CD4-positive, alpha-beta T cell treated with Interleukin-2 at 100 ng/mL for 4 hours (primary cell): Measurements from ENCODE around the gene AQP12A.

ENCODE experiments used
- DNase-seq: peaks from one replicate; pipeline ENCODE4 v3.0.0-alpha.2; 2020; ENCODE audit warnings: low spot score

The AQP12A gene

DNA sequence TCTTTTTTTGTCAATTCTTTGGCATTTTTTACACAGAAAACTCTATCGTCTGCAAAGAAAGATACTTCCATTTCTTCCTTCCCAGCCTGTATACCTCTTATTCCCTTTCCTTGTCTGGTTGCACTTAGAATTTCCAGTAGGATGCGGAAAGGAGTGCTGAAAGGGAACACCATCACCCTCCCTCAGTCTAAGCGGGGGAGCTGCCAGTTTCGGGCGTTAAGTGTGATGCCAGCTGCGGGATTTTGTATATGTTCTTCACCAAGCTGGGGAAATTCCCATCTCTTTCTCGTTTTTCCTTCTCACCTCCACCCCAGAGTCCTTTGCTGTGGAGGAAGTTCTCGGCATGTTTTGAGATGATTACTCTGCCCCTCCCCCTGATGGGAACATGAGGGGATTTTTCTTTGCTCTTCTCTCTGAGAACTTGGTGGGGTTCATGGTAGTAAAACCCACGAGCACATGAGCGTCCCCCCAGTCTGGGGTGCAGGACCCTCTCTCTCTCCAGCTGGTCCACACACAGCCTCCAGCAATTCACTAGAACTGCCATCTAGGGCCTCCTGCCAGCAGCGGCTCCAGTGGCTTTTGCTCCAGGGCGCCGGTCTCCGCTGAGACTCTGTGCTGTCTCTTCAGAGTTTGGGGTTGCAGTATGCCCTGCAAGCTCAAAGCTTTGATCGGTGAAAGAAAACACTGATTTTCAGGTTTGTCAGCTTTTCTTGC lies 15.5 kb downstream of the AQP12A start:
- no peak for DNase-seq

DNA sequence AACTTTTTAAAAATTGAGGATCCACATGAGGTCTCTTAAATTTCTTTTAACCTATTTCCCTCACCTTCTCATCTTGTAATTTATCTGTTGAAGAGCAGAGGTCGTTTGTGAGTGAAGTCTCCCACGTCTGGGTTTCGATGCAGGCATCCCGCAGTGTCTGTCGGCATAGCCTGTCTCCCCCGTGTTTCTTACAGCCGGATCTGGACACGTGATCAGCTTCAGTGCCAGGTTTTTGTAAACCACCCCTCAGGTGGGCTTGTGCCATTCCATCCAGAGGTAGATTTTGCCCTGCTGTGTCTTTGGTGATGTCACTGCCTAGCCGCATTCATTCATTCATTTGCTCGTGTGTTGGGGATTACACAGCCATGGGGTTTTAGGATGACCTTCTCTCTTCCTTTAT lies 16.2 kb downstream of the AQP12A start:
- DNase-seq = no peak

DNA sequence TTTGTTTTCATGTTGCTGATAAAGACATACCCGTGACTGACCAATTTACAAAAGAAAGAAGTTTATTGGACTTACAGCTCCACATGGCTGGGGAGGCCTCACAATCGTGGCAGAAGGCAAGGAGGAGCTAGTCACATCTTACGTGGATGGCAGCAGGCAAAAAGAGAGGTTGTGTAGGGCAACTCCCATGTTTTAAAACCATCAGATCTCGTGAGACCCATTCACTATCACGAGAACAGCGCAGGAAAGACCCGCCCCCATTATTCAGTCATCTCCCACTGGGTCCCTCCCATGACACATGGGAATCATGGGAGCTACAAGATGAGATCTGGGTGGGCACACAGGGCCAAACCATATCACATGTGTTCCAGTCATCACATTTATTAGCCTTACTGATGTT lies 16.8 kb downstream of the AQP12A start:
- no peak for DNase-seq

DNA sequence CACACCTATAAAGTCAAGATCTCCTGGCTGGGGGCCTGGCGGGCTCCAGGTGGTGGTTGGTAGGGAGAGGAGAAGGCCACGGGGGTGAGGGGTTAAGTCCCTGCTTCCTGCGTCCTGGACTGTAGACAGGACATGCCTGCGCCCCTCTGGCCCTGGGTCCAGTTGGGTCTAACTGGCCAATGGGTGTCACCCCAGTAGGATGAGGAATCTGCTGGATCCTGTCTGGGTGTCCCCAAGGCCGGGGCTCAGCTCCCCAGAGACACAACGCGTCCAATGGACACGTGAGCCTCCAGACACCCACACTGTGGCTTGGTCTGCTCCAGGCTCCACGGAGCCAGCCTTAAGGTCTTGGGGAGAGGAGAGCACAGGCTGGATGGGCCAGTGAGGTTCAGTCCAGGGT lies 19.6 kb downstream of the AQP12A start:
- no peak for DNase-seq

DNA sequence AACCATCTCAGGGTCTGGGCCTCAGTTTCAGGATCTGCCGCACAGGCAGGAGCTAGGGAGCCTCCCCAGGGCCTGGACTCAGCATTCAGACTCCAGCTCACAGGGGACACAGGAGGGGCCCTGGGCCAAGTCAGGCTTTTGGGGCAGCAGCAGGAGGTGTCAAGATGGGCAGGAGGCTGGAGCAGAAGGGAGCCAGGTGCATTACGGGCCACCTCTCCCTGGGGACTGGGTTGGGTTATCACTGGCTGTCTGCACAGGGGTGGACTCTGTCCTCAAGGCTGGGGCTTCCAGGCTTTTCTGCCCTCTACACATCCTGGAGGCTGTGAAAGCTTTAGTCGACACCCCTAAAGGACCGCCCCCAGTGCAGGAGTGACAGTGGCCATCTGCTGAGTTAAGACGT lies 20.0 kb downstream of the AQP12A start:
- no peak for DNase-seq

DNA sequence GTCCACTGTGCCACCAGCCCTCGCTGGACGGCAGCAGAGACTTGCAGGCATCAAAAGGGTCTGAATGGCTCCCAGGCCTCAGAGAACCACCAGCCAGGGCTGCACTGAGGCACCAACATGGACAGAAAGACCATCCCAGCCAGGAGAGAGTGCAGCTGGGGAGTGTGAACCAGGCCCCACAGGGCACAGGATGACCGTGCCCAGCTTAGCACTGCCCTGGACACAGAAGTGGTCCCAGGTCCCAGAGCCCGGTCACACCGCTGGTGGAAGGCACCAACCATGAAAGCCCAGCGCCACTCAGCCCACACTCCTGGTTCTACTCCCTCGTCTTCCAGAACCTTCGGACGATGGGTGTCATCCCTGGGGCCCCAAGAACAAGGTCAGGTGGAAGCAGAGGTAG lies 20.5 kb downstream of the AQP12A start:
- no peak for DNase-seq

DNA sequence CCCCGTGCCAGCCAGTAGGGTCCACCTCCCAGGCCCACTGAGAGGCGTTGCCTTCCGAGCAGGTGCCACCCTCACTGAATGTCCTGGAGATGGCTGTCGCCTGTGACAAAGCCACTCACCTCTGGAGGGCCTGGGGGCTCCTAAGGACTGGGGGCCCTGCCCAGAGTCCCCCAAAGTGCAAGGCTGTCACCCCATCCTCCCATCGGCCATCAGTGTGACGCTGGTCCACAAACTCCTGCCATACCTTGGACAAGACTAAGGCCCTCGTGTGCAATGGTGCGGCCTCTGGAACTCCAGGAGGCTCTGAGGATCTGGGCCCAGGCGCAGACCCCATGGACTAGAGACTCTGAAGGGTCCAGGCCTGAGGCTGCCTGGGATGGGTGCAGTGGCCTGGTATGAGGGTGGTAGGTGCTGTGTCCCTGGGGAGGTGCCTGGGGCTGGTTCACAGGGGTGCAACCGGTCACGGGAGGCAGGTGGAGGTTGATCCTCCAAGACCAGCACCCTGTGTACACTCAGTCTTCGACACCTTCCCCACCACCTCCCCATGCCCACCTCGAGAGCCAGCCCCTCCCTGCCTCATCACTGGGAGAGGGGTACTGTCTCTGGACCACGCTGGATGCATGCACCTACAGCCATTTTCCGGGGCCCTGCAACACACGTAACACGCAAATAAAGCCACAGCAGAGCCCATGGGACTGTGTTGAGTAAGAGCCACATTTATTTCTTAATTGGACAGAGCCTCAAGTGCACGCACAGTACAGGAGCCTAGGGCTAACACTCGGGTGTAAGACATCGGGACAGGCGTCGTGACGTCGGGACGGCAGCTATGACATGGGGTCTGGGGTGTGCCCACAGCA lies 21.6 kb downstream of the AQP12A start:
- no peak for DNase-seq

DNA sequence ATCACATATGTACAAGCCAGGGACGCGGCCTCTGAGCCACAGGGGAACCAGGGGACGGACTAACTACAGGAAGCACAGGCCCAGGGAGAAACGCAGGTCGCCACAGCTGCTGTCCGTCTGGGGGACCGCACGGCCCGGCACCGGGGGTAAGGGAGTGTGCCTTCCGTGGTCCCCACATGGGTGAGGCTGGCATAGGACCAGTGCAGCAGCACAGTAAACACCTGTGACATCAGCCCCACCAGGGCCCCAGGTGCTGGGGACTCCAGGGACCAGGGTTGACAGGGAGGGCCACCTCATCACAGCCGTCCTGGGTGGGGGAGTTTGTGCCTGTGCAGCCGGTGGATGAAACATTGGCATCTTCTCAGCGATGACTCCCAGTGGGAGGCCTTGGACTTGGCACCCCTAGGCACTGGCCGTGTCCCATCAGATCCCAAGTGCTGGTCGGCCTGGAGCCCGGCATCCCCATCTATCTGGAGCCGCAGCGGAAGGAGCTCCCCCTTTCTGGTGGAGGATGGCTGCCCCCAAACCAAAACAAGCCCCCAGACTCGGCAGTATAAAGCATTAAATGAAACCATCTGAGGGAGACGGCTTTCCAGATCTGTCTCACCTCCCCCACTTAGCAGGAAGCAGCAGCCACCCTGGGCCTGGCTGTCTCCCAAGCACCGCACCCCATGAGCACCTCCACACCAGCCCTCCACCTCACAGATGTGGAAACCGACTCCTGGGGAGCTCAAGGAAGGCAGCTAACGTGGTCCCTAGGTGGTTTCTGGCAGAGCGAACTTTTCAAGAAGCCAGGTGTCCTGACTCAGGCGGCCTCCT lies 22.5 kb downstream of the AQP12A start:
- DNase-seq = no peak

DNA sequence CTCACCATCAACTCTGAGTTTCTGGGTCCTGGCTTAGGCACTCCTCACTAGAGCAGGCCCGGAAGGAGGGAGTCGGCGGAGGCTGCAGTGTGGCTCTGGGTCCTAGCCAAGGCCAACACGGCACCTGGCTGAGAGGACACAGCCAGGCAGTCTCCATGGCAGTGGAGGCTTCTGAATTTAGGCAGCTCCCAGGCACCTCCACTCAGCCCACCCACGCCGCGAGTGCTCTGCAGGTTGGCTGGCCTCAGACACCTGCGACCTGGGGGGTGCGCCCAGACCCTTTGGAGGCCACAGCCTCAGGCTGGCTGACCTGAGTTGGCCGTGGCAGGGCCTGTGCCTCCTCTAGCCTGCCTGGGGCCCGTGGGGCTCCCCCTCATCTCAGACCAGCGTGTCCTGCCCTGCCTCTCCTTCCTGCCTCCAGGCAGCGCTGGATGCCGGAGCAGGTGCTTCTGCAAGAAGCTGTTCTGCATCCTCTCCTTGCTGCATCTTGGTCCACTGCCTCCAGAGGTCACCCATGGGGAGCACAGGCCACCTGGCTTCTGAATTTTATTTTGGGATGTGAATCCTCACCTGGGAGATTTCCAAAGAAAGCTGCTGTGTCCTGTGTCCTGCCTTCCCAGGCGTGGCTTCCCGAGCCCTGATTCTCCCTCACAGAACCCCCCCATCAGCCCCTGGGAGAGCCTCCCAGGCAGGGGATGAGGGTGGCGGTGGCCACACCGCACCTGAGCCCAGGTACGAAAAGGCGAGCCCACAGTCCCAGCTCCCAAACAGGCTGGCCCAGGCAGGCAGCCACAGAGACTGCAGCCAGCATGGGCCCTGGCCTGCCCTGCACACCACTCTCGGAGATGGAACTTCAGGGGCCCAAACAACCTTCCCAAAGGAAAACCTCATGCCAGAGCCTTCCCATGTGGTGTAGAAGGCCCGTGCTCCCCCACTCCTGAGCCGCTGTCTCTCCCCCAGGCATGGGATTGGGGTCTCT lies 23.4 kb downstream of the AQP12A start:
- DNase-seq = no peak

DNA sequence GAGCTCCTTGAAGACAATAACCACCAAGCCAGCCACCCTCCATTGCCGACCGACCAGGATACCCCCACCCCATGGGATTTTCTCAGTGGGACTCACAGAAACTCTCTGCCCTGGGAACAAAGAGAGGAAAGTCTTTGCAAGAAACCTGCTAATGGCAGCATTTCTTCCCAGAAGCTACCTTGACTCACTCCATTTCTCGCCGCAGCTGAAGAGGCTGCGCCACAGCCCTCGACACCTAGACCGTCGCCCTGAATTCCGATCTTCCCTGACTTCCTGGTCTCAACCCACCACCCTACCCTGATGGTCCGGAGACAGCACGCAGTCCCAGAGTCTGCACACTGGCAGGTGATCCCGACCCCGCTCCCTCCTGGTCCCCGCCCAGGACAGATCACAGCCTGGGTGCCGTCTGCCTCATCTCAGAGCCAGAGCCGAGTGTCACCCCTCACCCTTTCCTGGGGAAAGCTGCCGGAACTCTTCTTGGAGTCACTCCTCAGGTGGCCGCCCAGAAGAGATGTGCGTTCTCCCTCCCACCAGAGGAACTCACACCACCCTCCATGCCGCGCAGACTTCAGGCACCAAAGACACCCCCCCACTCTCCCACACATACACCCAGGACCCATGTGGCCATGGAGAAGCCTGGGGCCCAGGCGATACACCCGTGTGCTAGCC lies 24.6 kb downstream of the AQP12A start:
- DNase-seq = no peak

DNA sequence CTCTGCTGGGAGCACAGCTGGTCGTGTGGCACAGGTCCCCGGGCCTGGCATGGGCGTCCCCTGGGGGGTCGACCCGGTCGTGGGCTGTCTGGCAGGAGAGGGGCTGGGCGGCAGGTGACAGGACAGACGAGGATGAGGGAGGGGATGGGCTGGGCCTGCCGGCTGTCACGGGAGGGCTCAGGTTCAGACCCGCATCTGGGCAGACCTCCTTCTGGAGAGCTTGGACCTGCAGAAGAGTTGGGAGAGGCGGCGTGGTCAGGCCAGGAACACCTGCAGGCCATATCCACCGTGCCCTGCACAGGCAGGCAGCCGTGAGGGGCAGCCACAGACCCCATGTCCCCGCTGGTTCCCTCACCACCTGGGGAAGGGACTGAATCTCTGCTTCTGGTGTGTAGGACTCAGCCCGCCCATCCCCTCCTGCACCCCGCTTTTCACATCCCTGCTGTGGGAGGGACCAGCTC lies 25.5 kb downstream of the AQP12A start:
- DNase-seq = no peak

DNA sequence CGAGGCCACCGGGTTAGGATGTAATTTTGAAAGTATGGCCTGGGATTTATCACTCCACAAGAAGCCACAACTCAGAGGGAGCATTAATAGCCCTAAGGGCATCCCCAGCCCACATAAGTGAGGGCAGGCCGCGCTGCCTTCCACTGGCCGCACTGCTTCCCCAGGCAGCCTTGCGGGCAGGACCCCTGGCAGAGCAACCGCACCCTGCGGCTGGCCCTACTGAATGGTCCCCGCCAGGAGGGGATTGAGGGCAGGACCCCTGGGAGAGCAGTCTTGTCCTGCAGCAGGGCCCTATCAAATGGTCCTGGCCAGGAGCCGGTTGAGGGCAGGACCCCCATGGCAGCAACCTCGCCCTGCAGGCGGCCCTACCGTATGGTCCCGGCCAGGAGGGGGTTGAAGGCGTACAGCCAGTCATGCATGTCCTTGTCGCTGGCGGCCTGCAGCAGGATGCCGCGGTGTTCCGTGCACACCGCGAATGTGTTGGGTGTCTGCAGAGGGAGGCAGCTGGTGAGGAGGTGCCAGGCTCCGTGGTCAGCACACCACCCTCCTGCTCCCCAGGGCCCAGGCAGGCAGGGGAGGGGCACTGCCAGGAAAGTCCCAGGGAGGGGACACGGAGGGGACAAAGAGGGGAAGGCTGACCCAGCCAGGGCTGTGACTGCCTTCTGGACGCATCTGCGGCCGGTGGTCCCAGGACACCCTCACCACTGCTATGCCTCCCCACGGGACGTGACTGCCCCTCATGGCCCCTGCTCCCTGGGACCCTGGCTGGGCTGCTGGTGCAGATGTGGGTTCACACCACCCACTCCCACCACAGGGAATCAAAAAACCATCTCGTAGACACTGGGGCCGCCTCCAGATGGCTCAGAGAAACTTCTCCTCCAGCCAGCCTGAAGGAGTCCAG lies 26.3 kb downstream of the AQP12A start:
- no peak for DNase-seq

DNA sequence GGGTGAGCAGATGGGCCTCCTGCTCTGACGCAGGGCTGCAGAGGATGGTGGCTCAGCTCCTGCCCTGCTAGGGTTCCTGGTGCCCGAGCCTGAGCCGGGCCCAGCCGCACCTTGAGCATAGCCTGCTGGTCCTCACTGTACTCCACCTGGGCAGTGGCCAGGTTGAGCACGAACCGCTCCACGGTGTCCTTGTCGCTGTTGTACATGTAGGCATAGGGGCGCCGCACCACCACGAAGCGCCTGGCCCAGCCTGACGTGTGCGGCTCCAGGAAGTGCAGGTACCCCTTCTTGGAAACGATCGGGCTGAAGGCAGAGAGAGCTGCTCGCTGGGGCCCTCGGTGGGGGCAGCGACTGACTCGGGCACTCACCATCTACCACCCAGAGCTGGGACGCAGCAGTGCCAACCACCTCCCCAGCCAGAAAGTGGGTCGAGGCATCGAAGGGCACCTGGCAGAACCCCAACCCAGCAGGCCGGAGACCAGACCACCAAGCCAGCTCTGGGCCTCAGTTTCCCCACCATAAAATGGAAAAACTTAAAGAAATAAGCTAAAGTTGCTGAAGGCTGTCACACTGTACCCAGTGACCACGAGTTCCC lies 27.3 kb downstream of the AQP12A start:
- no peak for DNase-seq

DNA sequence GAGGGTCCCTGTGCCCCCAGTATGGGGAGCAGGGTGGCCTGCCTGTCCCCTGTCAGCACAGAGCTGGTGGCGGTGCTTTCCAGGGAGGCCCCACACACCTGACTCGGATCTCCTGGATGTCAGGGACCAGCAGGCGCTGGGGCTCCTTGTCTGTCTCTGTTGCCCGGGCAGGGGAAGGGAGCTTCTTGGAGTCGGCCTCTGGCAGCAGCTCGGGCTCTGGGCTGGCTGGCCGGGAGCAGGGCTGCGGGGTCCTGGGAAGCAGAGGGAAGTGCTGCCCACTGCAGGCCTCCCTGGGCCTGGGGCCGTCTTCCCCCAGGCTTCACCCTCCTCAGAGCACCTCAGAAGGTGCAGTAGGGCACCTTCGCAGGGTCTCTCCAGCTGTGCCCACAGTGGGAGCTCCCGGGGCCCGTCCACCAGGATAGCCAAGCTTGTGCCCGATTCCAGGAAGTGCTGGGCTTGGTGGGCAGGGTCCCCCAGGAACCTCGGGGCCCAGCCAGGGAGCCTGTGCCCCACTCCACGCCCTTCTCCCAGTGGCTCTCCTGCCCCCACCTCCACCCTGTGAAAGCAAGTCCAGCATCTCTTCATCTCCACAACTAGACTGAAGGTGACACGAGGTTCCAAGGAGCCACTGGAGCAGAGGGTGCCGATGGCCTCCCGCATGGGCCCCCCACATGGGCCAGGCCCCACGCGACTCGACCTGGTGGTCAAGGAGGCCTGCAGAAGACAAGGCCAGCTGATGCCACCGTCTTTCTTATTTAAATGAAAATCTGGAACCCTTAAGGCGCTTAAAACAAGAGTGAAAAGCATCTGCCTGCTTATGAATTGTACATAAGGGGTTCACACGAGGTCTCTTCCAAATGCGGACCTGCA lies 28.2 kb downstream of the AQP12A start:
- DNase-seq = no peak

DNA sequence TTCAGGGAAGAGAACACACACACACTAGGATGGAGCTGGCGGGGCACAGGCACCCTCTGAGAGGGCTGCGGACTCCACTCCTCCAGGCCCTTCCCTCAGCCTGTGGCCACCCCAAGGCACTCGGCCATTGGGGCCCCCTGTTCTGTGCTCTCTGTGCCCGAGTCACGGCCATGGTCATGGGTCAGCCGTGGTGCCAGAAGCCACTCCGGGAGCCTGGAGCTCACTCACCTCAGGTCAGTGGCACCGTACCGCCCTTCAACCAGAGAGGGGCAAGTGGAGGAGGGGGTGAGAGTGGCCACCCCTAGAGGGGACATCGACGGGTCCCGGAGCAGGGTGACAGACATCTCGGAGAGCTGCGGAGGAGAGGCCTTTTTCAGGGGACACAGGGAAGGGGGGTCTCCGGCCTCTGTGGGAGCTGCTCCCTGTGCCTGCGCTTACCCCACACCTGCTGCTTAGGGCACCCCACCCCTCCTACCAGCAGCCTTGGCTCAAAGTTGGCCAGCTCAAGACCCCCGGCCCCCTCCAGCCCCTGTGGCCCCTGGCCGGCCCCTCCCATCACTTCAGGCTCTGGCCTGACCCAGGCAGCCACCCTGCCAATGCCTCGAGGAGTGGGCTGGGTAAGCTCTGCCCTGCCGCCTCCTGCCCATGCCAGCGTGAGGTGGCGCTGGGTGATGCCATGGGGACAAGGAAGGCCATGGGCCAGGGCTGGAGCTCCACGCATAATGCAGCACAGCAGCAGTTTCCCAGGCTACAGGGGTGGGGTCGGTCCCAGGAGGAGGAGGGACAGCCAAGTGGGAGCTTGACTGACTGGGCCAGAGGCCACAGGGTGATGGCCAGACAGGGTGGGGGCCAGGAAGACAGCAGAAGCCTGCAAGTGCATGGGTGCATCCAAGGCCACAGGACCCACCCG lies 29.3 kb downstream of the AQP12A start:
- no peak for DNase-seq

DNA sequence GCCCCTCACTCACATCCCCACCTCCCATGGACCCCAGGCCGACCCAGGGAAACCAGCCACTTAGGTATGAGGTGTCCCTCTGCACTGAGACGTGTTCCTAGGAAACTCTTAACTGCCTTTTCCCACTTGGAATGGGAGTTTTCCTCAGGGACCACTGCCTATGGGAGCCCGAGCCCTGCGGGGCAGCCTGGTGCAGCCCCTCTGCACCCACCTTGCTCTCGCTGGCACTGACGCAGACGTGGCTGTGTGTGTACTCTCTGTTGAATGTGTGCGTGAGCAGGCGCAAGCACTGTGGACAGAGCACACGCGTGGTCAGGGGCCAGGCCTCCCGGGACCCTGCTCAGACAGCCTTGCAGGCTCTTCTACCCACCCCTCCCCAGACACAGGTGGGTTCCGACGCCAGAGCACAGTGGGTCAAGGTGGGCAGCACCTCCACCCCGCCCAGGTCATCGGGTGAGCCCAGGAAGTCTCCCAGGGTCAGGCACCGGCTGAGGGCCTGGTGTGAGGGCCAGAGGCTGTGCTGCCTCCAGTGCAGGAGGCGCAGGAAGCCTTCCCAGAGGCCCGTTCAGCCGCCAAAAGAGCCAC lies 30.0 kb downstream of the AQP12A start:
- no peak for DNase-seq

DNA sequence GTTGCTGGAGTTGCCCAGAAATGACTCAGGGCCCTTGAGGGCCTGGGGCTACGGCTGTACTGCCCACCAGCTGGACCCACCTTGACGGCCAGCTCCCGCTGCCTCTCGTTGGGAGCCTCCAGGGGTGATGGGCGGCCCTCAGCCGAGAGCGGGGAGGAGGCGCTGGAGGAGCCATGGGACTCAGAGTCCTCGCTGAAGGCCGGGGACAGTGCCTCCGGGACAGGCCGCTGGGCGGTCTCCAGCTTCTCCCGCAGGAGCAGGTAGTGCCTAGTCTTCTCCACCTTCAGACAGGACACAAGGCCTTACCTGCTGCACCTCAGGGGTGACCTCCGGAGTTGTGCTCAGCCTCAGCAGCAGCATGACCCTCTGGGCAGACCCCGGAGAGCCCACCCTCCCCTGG lies 30.7 kb downstream of the AQP12A start:
- DNase-seq = no peak
